ENCODE results near the gene PRAMEF10.
"Not testable (repeated sequence)": the region's sequence is repeated elsewhere in the genome, so short reads cannot be mapped to it uniquely, and the experiment has no call there.

- not testable (repeated sequence) for TF ChIP-seq POLR2A (IDR thresholded peaks at IDR 0.05)
- TF ChIP-seq, protein P1, sequence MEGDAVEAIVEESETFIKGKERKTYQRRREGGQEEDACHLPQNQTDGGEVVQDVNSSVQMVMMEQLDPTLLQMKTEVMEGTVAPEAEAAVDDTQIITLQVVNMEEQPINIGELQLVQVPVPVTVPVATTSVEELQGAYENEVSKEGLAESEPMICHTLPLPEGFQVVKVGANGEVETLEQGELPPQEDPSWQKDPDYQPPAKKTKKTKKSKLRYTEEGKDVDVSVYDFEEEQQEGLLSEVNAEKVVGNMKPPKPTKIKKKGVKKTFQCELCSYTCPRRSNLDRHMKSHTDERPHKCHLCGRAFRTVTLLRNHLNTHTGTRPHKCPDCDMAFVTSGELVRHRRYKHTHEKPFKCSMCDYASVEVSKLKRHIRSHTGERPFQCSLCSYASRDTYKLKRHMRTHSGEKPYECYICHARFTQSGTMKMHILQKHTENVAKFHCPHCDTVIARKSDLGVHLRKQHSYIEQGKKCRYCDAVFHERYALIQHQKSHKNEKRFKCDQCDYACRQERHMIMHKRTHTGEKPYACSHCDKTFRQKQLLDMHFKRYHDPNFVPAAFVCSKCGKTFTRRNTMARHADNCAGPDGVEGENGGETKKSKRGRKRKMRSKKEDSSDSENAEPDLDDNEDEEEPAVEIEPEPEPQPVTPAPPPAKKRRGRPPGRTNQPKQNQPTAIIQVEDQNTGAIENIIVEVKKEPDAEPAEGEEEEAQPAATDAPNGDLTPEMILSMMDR (IDR thresholded peaks at IDR 0.05): not testable (repeated sequence)
Measured at GRCh38 chr1:12898170-12898569, at the start of gene PRAMEF10.
